ENCODE results near the gene CAPN10.

DNA sequence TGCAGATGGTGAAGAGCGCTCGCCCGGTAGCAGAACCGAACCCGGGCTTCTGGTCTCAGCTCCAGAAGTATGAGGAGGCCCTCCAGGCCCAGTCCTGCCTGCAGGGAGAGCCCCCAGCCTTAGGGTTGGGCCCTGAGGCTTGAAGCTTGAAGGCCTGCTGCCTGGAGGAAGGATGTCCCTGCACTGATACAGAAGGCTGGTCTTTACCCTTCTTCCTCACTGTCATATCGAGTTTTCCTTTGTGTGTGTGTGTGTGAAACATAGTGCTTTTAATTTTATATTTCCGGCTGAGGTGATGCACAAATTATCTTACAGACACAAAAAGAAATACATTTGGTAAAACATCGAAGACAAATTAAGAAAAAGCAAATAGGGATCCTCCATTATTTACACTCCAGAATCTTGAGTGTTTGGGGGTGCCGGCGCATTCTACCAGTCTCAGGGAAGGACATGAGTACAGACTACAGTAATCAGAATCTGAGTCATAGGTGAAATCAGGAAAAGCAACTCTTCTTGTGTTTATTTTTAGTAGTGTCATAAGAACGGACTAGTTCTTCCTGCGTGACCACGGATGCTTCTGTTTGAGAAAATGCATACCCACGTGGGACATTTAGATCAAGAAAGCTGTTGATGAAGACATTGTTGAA, 25.1 kb upstream of the CAPN10 start:
- TF ChIP-seq EZH2 (IDR thresholded peaks at IDR 0.05; ENCODE audit: borderline replicate concordance) (no peak), EZH2phosphoT487 (IDR thresholded peaks at IDR 0.05; ENCODE audit: low read depth, severe bottlenecking, unreplicated experiment) (no peak)
